Occipital lobe (tissue), 2 donors: ENCODE measurements around the gene ANKRD34A. TPM values are rescaled to one million over a fixed set of nuclear protein-coding genes. Genes with fewer than 3 reads are reported as not detected.
"Not testable (repeated sequence)": the region's sequence is repeated elsewhere in the genome, so short reads cannot be mapped to it uniquely, and the experiment has no call there.

ENCODE experiments used
- DNase-seq: peaks from one replicate; lab custom pipeline; 2025; lab: John Stamatoyannopoulos, UW
- total RNA-seq: library from RNA; depleted of rRNA; stranded (reverse); fragments of >200 nt; gene quantifications from one replicate; pipeline ENCODE4 v1.2.3, GENCODE V29; 2014

Gene ANKRD34A
- total RNA-seq, 1 donor from 2014 or later: 2.2 TPM

DNA sequence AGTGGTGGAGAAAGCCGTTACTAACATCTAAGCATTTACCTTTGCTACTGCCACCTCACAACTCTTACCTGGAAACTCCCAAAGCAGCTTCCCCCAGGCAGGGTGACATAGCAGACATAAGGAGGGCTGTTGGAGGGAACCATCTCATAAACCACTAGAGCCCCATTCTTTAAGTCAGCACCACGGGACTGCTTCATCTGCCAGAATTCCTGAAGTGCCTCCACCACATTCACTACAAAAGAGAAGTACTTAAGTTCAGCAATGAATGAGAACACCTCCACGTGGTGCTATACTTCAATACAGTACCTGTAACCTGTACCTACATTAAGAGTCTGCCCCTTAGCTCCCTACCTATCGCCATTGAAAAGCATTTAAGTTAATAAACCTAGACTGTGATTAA, 16.8 kb downstream of the ANKRD34A start:
- no peak for DNase-seq

DNA sequence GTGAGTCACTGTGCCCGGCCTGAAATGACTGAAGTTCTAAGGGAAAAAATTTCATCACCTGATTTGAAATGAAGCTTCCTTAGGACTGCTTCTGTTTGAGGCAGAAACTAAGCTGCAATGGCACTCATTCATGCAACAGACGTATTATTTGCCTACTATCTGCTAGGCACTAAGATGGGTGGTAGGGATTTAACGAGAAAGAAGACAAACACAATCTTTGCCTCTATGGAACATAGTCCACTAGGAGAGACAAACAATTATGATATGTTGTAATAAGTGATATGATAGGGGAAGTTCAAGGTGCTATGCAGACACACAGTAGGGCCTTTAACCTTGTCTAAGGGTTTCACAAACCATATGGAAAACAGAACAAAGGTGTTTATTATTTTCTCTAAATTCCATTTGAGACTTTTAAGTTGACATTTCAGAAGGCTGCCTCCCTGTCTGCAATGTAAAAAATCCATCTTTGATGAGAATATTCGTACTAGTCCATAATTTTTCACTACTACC, 17.8 kb downstream of the ANKRD34A start:
- DNase-seq: no peak

DNA sequence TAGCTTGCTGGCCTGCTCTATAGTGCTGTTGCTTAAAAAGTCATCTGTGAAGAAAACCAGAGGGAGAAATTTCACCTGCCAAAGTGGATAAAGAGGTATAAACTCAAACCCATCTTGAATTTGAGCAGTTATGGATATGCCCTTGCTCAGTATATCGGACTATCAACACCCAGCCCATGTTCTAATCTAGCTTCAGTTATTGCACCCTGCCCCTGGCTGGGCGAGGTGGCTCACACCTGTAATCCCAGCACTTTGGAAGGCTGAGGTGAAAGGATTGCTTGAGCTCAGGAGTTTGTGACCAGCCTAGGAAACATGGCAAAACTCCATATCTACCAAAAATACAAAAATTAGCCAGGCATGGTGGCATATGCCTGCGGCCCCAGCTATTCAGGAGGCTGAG, 19.8 kb downstream of the ANKRD34A start:
- DNase-seq: no peak

DNA sequence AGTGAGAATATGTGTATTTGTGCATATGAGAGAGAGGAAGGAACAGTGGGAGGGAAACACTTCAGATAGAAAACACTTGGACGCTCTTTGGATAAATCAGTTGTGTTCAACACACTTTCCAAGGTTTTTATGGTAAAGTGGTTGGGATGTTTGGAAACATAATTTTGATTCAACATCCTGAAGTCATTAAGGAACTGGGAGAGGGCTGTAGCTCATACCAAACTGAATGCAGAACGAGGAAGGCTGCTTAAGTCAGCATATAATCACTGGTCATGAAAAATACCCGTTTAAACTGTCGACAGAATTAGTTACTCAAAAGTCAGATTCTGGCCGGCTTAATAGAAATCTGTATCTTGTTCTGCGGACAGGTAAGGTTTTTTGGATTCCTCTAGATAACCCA, 21.5 kb downstream of the ANKRD34A start:
- no peak for DNase-seq

DNA sequence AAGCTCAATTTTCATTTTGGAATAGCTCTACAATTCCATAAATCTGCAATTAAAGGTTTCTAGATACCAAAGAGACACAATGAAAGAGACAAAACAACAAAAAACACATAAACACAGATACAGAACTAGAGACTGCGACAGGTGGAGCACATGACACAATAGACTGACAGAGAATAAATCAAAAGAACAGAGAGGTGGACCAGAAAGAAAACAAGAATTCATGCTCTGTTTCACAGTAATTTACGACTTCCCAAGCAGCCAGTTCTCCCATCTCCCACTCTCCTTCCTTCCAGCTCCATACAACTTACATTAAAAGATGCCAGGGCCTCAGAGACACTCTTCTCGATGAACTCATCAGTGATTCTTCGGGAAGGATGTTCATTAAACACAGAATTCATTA, 22.0 kb downstream of the ANKRD34A start:
- DNase-seq: no peak

DNA sequence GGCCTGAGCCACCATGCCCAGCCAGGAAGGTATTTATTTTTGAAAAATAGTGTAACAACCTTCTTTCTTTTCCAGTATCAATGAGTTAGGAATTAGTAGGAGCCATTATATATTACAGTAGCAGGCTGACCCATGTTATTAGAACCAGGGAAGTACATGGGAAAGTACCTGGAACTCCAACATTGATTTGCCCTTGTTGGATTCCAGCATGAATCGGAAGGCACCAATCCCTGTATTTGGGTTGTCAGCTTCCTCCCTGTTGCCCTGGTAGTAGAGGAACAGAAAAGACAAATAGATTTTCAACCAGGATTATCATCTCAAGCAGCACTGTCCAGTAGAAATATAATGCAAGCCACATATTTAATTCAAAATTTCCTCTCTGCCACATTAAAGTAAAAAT, 26.9 kb downstream of the ANKRD34A start:
- no peak for DNase-seq

DNA sequence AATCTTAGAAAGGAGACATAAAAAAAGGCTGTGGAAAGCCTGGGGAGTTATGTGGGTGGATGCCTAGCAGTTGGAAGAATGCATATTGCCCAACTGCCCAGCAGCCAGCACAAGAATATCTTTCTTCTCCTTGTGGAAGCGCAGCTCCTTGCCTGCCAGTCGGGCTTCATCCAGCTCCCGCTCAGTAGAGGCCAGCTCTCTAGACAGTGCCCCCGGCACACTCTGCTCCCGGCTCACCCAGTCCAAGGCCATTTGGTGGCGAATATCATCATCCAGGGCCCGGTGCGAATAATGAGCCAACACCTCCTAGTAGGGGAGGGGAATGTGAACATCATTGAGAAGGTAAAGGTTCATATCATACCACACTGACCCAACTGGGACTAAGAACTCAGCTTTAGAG, 28.1 kb downstream of the ANKRD34A start:
- no peak for DNase-seq

DNA sequence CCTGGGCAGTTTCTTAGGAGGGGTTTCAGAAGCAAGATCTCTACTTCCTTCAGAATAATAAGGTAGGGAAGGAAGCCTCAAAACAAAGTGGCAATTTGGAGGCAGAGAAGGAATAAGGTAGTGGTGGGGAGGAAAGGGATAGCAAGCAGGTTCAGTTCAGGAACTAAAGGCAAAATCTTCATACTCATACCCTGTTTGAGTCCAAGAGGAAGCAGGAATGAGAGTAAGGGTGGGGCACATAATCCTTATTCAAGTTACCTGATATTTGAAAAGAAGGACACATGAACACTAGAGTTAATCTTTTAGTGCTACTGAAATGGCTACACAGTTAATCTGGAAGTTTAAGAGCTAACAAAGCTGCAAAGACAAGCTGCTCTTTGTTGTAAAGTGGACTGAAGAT, 28.7 kb downstream of the ANKRD34A start:
- no peak for DNase-seq

DNA sequence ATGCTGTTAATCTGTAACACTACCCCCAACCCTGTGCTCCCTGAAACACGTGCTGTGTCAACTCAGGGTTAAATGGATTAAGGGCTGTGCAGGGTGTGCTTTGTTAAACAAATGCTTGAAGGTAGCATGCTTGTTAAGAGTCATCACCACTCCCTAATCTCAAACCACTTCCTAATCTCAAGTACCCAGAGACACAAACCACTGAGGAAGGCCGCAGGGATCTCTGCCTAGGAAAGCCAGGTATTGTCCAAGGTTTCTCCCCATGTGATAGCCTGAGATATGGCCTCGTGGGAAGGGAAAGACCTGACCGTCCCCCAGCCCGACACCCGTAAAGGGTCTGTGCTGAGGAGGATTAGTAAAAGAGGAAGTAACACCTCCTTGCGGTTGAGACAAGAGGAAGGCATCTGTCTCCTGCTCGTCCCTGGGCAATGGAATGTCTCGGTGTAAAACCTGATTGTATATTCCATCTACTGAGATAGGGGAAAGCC, 31.8 kb downstream of the ANKRD34A start:
- not testable (repeated sequence) for DNase-seq

DNA sequence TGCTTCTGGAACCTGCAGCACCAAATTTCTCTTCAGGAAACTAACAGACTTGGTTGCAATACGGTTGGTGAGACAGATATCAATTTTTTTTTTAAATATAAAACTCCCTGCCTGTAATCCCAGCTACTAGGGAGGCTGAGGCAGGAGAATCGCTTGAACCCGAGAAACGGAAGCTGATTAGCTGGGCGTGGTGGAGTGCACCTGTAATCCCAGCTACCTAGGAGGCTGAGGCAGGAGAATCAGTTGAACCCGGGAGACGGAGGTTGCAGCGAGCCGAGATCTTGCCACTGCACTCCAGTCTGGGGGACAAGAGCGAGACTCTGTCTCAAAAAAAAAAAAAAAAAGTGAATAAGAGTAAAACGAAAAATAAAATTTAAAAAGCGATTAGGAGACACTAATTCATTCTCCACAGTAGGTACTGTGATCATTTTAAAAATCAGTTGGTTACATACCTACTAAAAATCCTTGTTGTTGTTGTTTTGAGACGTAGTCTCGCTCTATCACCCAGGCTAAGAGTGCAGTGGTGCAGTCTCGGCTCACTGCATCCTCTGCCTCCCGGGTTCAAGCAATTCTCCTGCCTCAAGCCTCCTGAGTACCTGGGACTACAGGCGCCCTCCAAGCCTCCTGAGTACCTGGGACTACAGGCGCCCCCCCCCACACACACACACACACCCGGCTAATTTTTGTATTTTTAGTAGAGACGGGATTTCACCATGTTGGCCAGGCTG, 36.3 kb downstream of the ANKRD34A start:
- DNase-seq: no peak

DNA sequence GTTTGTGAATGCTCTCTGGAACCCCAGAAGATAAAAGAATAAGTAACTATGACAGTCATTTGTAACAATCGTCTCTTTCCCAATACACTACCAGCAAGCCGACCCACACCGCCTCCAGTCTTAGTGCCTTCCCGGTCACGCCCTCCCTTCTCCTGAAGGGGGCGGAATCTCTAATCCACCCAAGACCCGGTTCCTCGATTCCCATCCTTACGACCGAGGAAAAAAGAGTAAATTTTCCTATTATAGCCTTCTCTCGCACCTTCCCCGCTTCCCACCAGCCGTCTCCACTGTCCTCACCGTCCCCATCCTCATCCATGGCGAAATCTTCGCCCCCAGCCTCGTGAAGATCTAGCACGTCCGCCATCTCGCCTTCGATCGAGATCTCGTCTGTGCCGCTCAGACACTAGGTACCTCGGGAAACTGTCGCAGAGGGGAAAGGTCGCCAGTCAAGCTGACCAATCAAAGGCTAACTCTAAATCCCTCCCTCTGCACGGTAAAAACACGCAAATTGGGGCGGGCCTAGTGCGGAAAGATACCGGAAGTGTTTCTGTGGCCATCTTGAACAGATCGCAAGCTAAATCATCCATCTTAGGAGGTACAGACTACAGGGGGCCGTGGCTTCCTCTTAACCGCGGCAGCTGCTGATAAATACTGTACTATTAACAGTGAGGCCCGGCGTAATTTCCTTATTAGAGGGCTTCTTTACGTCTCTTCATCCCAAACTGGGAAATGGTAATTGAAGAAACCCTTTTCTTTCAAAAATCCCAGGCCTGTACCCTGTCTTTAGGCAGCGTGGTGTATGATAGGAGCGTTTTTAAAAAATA, 37.1 kb downstream of the ANKRD34A start, which contains the start of gene RBM8A:
Gene RBM8A, minus strand, starts transcription at position 422 of the 824 bp plus-strand sequence. Its CDS starts 58 bp downstream, at position 364.
- peak; percentile 96 for DNase-seq

DNA sequence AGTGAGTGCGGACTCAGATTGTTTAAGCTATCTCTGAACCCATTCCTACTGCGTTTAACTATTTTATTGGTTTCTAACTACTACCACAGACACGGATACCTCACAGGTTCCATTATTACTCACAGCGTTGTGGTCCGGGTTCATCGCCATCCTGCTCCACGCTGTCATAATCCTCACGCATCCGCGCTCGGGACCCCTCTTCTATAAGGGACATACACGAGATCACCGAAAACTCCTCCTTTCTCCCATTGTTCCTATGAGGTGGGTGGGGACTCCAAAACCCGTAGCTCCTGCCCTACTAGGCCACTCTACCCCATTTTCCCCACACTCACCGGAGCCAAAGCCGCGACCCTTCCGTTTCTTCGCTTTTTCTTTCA, 37.7 kb downstream of the ANKRD34A start:
- DNase-seq: no peak

DNA sequence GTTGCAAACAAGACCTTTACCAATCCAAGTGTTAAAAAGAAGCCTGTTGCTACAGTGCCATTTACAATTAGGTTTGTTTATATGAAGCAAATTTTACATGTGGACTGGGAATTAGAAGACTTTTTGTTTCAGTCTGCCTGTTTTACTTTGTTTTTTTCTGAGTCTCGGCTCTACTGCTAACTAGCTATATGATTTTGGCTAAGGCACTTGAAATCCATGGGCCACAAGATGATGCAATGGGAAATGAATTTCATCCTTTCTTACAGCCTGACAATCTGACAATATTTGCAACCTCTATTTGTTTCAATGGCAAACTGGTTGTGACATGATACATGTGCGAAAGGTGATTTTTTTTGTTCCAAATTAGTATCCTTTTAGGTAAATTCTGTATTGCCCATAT, 42.1 kb downstream of the ANKRD34A start:
- no peak for DNase-seq

DNA sequence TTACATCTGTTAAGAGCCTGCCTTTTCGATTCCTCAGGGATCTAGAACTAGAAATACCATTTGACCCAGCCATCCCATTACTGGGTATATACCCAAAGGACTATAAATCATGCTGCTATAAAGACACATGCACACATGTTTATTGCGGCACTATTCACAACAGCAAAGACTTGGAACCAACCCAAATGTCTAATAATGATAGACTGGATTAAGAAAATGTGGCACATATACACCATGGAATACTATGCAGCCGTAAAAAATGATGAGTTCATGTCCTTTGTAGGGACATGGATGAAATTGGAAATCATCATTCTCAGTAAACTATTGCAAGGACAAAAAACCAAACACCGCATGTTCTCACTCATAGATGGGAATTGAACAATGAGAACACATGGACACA, 44.1 kb downstream of the ANKRD34A start:
- not testable (repeated sequence) for DNase-seq

DNA sequence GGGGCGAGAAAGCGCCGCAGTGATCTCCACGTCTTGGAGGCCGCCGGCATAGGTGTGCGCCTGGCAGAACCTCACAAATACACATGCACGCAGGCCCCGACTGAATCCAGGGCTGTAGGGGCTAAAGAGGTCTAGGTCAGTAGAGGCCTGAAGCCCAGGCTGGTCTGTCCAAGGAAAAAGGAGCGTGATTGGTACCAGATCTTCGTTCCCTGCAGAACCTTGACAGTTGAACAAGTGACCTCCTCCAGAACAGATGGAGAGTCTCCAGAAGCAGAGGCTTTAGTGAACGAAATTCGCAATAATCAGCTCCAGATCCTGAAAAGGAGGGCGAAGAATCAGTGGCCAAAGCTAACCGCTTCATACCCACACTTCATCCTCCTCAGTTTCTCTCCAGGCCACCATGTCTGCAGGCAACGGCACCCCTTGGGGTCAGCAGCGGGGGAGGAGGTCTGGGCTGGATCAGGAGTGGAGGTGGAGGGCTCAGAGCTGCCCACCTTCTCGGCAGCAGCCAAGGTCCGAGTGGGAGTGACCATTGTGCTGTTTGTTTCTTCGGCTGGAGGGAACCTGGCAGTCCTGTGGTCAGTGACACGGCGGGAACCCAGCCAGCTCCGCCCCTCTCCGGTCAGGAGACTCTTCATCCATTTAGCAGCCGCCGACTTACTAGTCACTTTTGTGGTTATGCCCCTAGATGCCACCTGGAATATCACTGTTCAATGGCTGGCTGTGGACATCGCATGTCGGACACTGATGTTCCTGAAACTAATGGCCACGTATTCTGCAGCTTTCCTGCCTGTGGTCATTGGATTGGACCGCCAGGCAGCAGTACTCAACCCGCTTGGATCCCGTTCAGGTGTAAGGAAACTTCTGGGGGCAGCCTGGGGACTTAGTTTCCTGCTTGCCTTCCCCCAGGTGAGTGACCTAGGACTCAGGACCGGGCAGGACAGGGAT, 45.1 kb downstream of the ANKRD34A start:
- peak; percentile 23 for DNase-seq

DNA sequence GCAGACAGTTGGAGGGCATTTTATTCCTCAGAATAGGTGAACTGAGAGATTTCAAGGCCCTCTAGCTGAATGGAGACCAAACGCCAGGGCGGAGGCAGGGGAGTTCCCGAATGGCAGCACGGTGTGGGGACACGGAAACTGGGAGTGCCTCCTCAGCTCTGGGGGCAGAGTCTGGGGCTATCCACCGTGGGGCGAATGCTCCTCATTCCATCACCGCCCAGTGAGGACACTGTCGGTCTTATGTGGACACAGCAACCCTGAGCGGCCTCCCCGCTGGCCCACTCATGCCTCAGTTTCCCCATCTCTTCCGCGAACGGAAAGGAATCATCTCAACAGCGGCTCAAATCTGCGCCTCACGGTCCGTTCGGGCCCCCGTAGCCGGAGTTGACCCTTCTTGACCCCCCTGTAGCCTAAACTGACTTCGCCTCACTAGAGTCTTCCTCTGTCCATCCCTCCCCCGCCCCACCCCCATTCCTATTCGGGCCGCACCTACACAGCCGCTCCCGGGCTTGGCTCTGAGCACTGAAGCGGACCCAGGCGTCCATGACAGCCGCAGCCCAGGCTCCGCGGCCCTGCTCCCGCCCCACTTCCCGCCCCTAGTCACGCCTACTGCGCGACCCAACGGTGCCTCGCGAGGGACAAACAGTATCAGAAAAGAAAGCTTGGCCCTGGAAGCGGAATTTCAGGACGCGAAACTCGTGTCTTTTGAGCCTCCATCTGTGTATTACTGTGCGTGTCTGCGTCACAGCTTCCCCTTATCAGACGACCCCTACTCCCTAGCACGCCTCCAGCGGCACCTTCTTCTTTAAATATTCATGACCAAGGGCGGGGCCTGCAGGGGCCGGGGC, 46.0 kb downstream of the ANKRD34A start, which contains the start of gene PEX11B:
Gene PEX11B, minus strand, starts transcription at position 574 of the 848 bp plus-strand sequence. Its CDS starts 29 bp downstream, at position 545.
- DNase-seq: peak; percentile 93

DNA sequence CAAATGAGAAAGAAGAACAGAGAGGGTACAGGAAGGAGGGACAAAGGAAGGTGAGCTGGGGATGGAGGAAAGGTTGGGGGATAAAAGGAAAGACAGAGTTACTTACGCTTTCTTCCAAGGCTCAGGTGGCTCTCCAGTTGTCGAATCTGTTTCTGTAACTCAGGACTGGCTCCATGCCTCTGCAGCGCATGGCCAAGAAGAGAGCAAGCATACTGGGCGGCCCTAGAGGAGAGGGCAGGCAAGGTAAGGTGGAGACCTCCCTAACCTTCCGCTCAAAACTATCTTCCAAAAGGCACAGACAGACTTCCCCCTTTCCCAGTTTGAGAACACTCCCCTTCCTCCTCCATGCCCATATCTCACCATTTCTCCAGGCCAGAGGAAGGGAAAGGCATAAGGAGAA, 46.8 kb downstream of the ANKRD34A start:
- DNase-seq: no peak

DNA sequence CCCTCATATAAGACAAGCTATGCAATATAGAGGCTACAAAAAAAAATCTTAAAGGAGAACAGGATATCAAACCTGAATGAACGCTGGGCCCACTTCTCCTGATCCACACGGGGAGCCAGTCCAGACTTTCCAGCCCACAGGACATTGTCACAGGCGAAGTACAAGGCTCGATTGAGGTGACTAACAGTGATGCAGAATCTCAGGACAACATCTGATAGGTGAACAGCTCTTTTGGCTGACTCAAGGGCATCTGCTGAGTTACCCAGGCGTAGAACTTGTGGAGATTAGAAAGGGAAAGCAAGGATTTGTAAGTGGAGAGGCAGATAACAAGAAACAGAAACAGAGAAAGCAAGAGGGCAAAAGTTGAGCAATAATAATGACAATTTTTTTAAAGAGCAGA, 47.6 kb downstream of the ANKRD34A start:
- no peak for DNase-seq

DNA sequence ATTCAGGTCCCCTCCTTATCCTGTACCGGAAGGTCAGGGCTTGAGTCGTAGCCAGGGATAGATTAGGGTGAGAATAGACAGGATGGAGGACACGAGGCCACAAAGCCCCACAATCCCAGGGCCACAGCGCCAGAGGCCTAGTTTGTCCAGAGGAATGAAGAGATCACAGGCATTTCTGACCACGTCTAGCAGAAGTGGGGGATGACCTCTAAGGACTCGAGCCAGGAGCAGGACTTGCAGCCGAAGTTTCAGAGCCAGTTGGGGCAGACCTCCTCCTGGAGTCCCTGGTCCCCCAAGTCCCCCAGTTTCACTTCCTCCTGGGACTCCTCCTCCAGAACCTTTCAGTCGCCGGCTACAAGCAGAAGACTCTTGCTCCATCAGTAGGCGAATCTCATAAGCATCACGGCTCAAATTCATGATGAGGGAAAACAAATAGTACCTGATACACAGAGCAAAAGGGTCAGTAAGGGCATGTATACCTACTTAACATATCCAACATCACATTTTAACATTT, 52.2 kb downstream of the ANKRD34A start:
- DNase-seq: no peak
